K562 (cell line): ENCODE data around the gene FANCC. TPM values are rescaled to one million over a fixed set of nuclear protein-coding genes. Genes with fewer than 3 reads are reported as not detected.

Experiments
- ATAC-seq: fragments of 200-7000 bp; cut with Tn5 transposase; 3 replicates; pipeline ENCODE4 v1.9.1; 2020; ENCODE audit warnings: moderate library complexity
- BruUV-seq: library from RNA; stranded (reverse); fragments of 400-500 nt; replicated peaks from 2 replicates; lab custom pipeline; 2021; lab: Mats Ljungman, UMichigan
- CTCF ChIA-PET: fragments of 300-600 bp; formaldehyde crosslinking; extraction: SDS; loops from one replicate; lab custom pipeline; 2021; ENCODE audit warnings: low intra/inter-chr PET ratio; lab: Yijun Ruan, JAX
- POLR2A ChIA-PET: fragments of 300-600, 350-650 bp; sonication (Branson Sonifier 250); formaldehyde crosslinking; extraction: SDS; loops from one replicate; lab custom pipeline; 2021; ENCODE audit warnings: antibody characterized with exemption, inconsistent platforms; lab: Yijun Ruan, JAX
- DNase-seq, 4 experiments: peaks; one replicate each; pipeline versions ENCODE4 v3.0.0 to v3.0.0-alpha.2; 2011 to 2018; ENCODE audit warnings: low spot score in 3 of 4, mixed read lengths in 3 of 4; ENCODE audit errors: extremely low read depth in 1 of 4
- FAIRE-seq: peaks from 2 replicates; lab custom pipeline; 2011; peaks lifted over from hg19 to GRCh38; lab: Jason Lieb, UNC
- H2AFZ ChIP-seq: 2 replicates; pipeline ENCODE4 v1.6.0; 2011; ENCODE audit warnings: low read depth, low read length, control low read depth, inconsistent platforms
- H3K27ac ChIP-seq: fragments of 200-600 bp; 3 replicates; pipeline ENCODE4 v1.8.0; 2011; ENCODE audit warnings: low read depth, mild to moderate bottlenecking, control low read depth, inconsistent platforms, low read length, moderate library complexity, mixed read lengths; ENCODE audit errors: extremely low read depth
- H3K27me3 ChIP-seq, 2 experiments: fragments of 300-600 bp in 1 of 2; 2 replicates in 1 of 2; 3 replicates in 1 of 2; pipeline versions ENCODE4 v1.6.0 to v1.8.0; 2011; ENCODE audit warnings: inconsistent platforms in 2 of 2, low read length in 2 of 2, mild to moderate bottlenecking in 1 of 2, mixed read lengths in 1 of 2, moderate library complexity in 1 of 2; ENCODE audit not compliant: control insufficient read depth in 2 of 2, insufficient read depth in 2 of 2
- H3K36me3 ChIP-seq: fragments of 300-600 bp; 3 replicates; pipeline ENCODE4 v1.8.0; 2011; ENCODE audit warnings: mild to moderate bottlenecking, low read length, inconsistent platforms; ENCODE audit not compliant: control insufficient read depth, insufficient read depth
- H3K4me1 ChIP-seq, 2 experiments: fragments of 200-600 bp in 1 of 2; replicated peaks in 1 of 2; 2 replicates in 1 of 2; 3 replicates in 1 of 2; pipeline versions ENCODE4 v1.5.1 to v1.8.0; 2011; ENCODE audit warnings: inconsistent platforms in 2 of 2, low read length in 2 of 2, mild to moderate bottlenecking in 1 of 2, mixed read lengths in 1 of 2, moderate library complexity in 1 of 2; ENCODE audit not compliant: control insufficient read depth in 2 of 2, insufficient read depth in 2 of 2
- H3K4me2 ChIP-seq: 2 replicates; pipeline ENCODE4 v1.6.1; 2011; ENCODE audit warnings: low read length, control low read depth, inconsistent platforms, mixed read lengths; ENCODE audit not compliant: insufficient read depth
- H3K4me3 ChIP-seq: fragments of 200-600 bp; sonication (generic), shearing (Covaris generic); 2 replicates; pipeline ENCODE4 v1.5.1; 2016; ENCODE audit warnings: control low read depth, inconsistent platforms
- H3K79me2 ChIP-seq: fragments of 200-600 bp; 3 replicates; pipeline ENCODE4 v1.8.0; 2011; ENCODE audit warnings: low read length, inconsistent platforms; ENCODE audit not compliant: control insufficient read depth, insufficient read depth
- H3K9ac ChIP-seq, 2 experiments: 2 replicates each; pipeline versions ENCODE4 v1.6.0 to v1.6.1; 2011; ENCODE audit warnings: low read depth in 2 of 2, low read length in 2 of 2, control low read depth in 1 of 2, inconsistent platforms in 1 of 2, mild to moderate bottlenecking in 1 of 2, mixed read lengths in 1 of 2; ENCODE audit not compliant: insufficient read depth in 1 of 2
- H3K9me1 ChIP-seq: one replicate; pipeline ENCODE4 v1.6.0; 2011; ENCODE audit warnings: inconsistent platforms, mild to moderate bottlenecking, low read length, moderate library complexity; ENCODE audit not compliant: control insufficient read depth, insufficient read depth
- H3K9me3 ChIP-seq: replicated peaks from 2 replicates; pipeline ENCODE4 v1.5.1; 2011; ENCODE audit warnings: low read depth, low read length, inconsistent platforms; ENCODE audit not compliant: control insufficient read depth, insufficient read depth
- H4K20me1 ChIP-seq: replicated peaks from 2 replicates; pipeline ENCODE4 v1.6.1; 2011; ENCODE audit warnings: low read length, inconsistent platforms, mixed read lengths; ENCODE audit not compliant: control insufficient read depth, insufficient read depth
- CCAR2 ChIP-seq: fragments of 200-400 bp; formaldehyde crosslinking; IDR thresholded peaks from 2 replicates; pipeline ENCODE4 v1.6.1; 2017; ENCODE audit warnings: mild to moderate bottlenecking, low read depth, low read length
- CCNT2 ChIP-seq: IDR thresholded peaks from 2 replicates; pipeline ENCODE4 v1.6.1; 2011; ENCODE audit warnings: borderline replicate concordance, low read depth, mild to moderate bottlenecking, moderate library complexity, mixed read lengths, low read length; ENCODE audit not compliant: insufficient read length; ENCODE audit errors: extremely low read depth
- EP300 ChIP-seq: IDR thresholded peaks from 2 replicates; pipeline ENCODE4 v1.6.1; 2012; ENCODE audit warnings: low read length, improper control_type of control experiment
- HDAC1 ChIP-seq, 2 experiments: fragments of 450-650 bp; IDR thresholded peaks; 2 replicates each; pipeline ENCODE4 v1.6.1; 2016 to 2017; ENCODE audit warnings: inconsistent platforms in 1 of 2, mild to moderate bottlenecking in 1 of 2, moderate library complexity in 1 of 2
- HEY1 ChIP-seq: fragments of 250-450 bp; sonication (Bioruptor Pico); IDR thresholded peaks from 2 replicates; pipeline ENCODE4 v1.5.0; 2020; ENCODE audit warnings: mild to moderate bottlenecking, moderate library complexity, borderline replicate concordance
- LEF1 ChIP-seq: fragments of 450-650 bp; IDR thresholded peaks from 2 replicates; pipeline ENCODE4 v1.6.1; 2016; ENCODE audit warnings: mild to moderate bottlenecking
- MCM2 ChIP-seq: fragments of 450-650 bp; IDR thresholded peaks from 2 replicates; pipeline ENCODE4 v1.6.1; 2017; ENCODE audit warnings: low read depth, mild to moderate bottlenecking
- NR4A1 ChIP-seq, 2 experiments: fragments of 250-450 bp in 1 of 2; fragments of 450-650 bp in 1 of 2; sonication (Bioruptor Pico) in 1 of 2; IDR thresholded peaks; 2 replicates each; pipeline versions ENCODE4 v1.4.0 to v1.6.1; 2016 to 2020; ENCODE audit warnings: mild to moderate bottlenecking in 2 of 2, missing compliant biosample characterization in 1 of 2, missing genetic modification characterization in 1 of 2, moderate library complexity in 1 of 2
- POLR2H ChIP-seq: IDR thresholded peaks from 2 replicates; pipeline ENCODE4 v1.6.1; 2016; ENCODE audit warnings: missing genetic modification characterization, low read depth, mild to moderate bottlenecking, control low read depth, missing compliant biosample characterization, moderate library complexity
- RBM15 ChIP-seq: fragments of 200-400 bp; formaldehyde crosslinking; IDR thresholded peaks from 2 replicates; pipeline ENCODE4 v1.6.1; 2018; ENCODE audit warnings: mild to moderate bottlenecking, low read length, moderate library complexity; ENCODE audit not compliant: insufficient read depth
- RUNX1 ChIP-seq: sonication (generic); IDR thresholded peaks from 2 replicates; pipeline ENCODE4 v1.6.1; 2016; ENCODE audit warnings: antibody characterized with exemption, low read depth
- SNRNP70 ChIP-seq: fragments of 200-400 bp; formaldehyde crosslinking; optimal IDR thresholded peaks from 2 replicates; pipeline ENCODE3; 2017; ENCODE audit warnings: low read depth, low read length
- SUPT5H ChIP-seq: fragments of 450-650 bp; IDR thresholded peaks from 2 replicates; pipeline ENCODE4 v1.6.1; 2016
- TCF15 ChIP-seq: fragments of 250-450 bp; sonication (Bioruptor Pico); IDR thresholded peaks from 2 replicates; pipeline ENCODE4 v1.8.0; 2022; ENCODE audit warnings: moderate library complexity, mild to moderate bottlenecking, inconsistent platforms
- ZNF143 ChIP-seq: sonication (generic); formaldehyde crosslinking; IDR thresholded peaks from 2 replicates; pipeline ENCODE4 v1.9.0; 2022; ENCODE audit warnings: mild to moderate bottlenecking, missing genetic modification reagents
- ZNF239 ChIP-seq: fragments of 250-450 bp; sonication (Bioruptor Pico); IDR thresholded peaks from 2 replicates; pipeline ENCODE4 v1.4.0; 2020; ENCODE audit warnings: mild to moderate bottlenecking
- ZNF764 ChIP-seq: fragments of 250-450 bp; sonication (Bioruptor Pico); IDR thresholded peaks from 2 replicates; pipeline ENCODE4 v1.4.0; 2020; ENCODE audit warnings: low read depth, mild to moderate bottlenecking, moderate library complexity
- in situ Hi-C: fragments of 300-500 bp; cut with MboI; formaldehyde crosslinking; loops from 4 replicates; pipeline ENCODE4 v1.15.0; 2018; ENCODE audit warnings: inconsistent platforms, mixed read lengths
- intact Hi-C: fragments of 100-400 bp; cut with micrococcal nuclease; formaldehyde crosslinking; loops from 2 replicates; pipeline ENCODE4 v1.14.2; 2022
- polyA plus RNA-seq, 8 experiments: library from polyadenylated mRNA; depleted of rRNA in 4 of 8; stranded (reverse) in 5 of 8; unstranded in 3 of 8; fragments of >200 nt; fragmentation: Nextera tagmentation in 2 of 8; fragmentation: Illumina TruSeq in 1 of 8; extraction: Ambion mirVana in 2 of 8; extraction: Trizol in 1 of 8; gene quantifications; 2 replicates each; pipeline versions ENCODE4 v1.2.1 to v1.2.3, GENCODE V29; 2011 to 2014; ENCODE audit warnings: inconsistent platforms in 1 of 8, missing spikeins in 1 of 8
- total RNA-seq, 7 experiments: library from RNA; depleted of rRNA in 6 of 7; stranded (reverse); fragments of >200 nt in 6 of 7; fragmentation: Illumina TruSeq in 2 of 7; extraction: Trizol in 2 of 7; gene quantifications; 2 replicates each; pipeline versions ENCODE4 v1.2.1 to v1.2.3, GENCODE V29; 2011 to 2021; ENCODE audit warnings: low replicate concordance in 1 of 7
- TF ChIP-seq, protein P1 (sequence below): IDR thresholded peaks from 3 replicates; pipeline ENCODE4 v1.6.1; 2011; ENCODE audit warnings: borderline replicate concordance, mild to moderate bottlenecking, moderate library complexity; ENCODE audit not compliant: insufficient read length; ENCODE audit errors: extremely low read depth

The FANCC gene
- total and polyA plus RNA-seq, 9 of the 15 experiments (the other 6 are each of a cell fraction or from before 2014, with no cell fraction given), result 4.6 to 18.4 (median 14.2) TPM

- Histone ChIP-seq H3K9me3 (no peaks in the 10 kb centered on the region), H3K4me2 (no peak overlapping the region), H3K9me1 (no peaks in the 10 kb centered on the region), H3K4me3 (no peak overlapping the region), H3K36me3 (no peaks in the 10 kb centered on the region), H3K27me3 (no peaks in the 10 kb centered on the region), H2AFZ (no peak overlapping the region), H3K4me1 (no peaks in the 10 kb centered on the region), H3K27ac (no peak overlapping the region), H4K20me1 (no peaks in the 10 kb centered on the region), H3K79me2 (no peaks in the 10 kb centered on the region), H3K9ac (no peak overlapping the region)
- BruUV-seq, result no TSS peak
- ATAC-seq, result no peak
- no peak for FAIRE-seq
- intact Hi-C loops, result no loop called here
- in situ Hi-C loops, result loop anchor here (10.0 kb wide), 1 partner anchor 937 kb away; no protein-coding TSS in a partner anchor
- no peak for TF ChIP-seq EP300
- no peak for TF ChIP-seq ZNF239 (CRISPR knock-in tag)
- TF ChIP-seq TCF15 (CRISPR knock-in tag), result no peak
- TF ChIP-seq MCM2, result no peak
- no peak for TF ChIP-seq POLR2H
- no peak for TF ChIP-seq SNRNP70
- TF ChIP-seq ZNF764 (CRISPR knock-in tag), result no peak
- TF ChIP-seq HDAC1 (IDR thresholded peaks at IDR 0.05), result no peak
- TF ChIP-seq RUNX1, result no peak
- no peak for TF ChIP-seq NR4A1 (CRISPR knock-in tag; IDR thresholded peaks at IDR 0.05)
- no peak for TF ChIP-seq NR4A1 (tag; IDR thresholded peaks at IDR 0.05)
- no peak for TF ChIP-seq ZNF143 (CRISPR knock-in tag)
- TF ChIP-seq SUPT5H, result no peak
- TF ChIP-seq LEF1, result no peak
- no peak for TF ChIP-seq CCAR2
- no peak for TF ChIP-seq CCNT2
- TF ChIP-seq, protein P1, sequence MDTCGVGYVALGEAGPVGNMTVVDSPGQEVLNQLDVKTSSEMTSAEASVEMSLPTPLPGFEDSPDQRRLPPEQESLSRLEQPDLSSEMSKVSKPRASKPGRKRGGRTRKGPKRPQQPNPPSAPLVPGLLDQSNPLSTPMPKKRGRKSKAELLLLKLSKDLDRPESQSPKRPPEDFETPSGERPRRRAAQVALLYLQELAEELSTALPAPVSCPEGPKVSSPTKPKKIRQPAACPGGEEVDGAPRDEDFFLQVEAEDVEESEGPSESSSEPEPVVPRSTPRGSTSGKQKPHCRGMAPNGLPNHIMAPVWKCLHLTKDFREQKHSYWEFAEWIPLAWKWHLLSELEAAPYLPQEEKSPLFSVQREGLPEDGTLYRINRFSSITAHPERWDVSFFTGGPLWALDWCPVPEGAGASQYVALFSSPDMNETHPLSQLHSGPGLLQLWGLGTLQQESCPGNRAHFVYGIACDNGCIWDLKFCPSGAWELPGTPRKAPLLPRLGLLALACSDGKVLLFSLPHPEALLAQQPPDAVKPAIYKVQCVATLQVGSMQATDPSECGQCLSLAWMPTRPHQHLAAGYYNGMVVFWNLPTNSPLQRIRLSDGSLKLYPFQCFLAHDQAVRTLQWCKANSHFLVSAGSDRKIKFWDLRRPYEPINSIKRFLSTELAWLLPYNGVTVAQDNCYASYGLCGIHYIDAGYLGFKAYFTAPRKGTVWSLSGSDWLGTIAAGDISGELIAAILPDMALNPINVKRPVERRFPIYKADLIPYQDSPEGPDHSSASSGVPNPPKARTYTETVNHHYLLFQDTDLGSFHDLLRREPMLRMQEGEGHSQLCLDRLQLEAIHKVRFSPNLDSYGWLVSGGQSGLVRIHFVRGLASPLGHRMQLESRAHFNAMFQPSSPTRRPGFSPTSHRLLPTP, result no peak
- no peak for TF ChIP-seq HEY1 (CRISPR knock-in tag)
- no peak for TF ChIP-seq RBM15
- ChIA-PET CTCF (no interaction called here), POLR2A (no interaction called here)
- no peak for DNase-seq
Observed at GRCh38 chr9:95277509-95277908, 40.0 kb downstream of the FANCC start.
